Neural cell (in vitro differentiated cells): ENCODE data around the gene CDK12. TPM values are rescaled to one million over a fixed set of nuclear protein-coding genes. Genes with fewer than 3 reads are reported as not detected.

Experiments used
- H2AFZ ChIP-seq: fragments of 200-600, 300-800 bp; sonication (generic), shearing (Covaris generic); 2 replicates; pipeline ENCODE4 v1.6.0; 2014; ENCODE audit warnings: low read depth, mild to moderate bottlenecking, antibody characterized with exemption, low read length, moderate library complexity
- H3F3A ChIP-seq: fragments of 200-600 bp; shearing (Covaris generic); 2 replicates; pipeline ENCODE4 v1.6.1; 2016; ENCODE audit warnings: mild to moderate bottlenecking, moderate library complexity, mixed read lengths, antibody characterized with exemption, low read length; ENCODE audit not compliant: insufficient read depth, poor library complexity, severe bottlenecking
- H3K27ac ChIP-seq: fragments of 200-600, 300-800 bp; sonication (generic), shearing (Covaris generic); 2 replicates; pipeline ENCODE4 v1.5.1; 2014; ENCODE audit warnings: mild to moderate bottlenecking, low read length, moderate library complexity
- H3K27me3 ChIP-seq: fragments of 300-800, 200-600 bp; sonication (generic), shearing (Covaris generic); 2 replicates; pipeline ENCODE4 v1.6.0; 2014; ENCODE audit warnings: mild to moderate bottlenecking, low read depth, low read length, moderate library complexity; ENCODE audit not compliant: insufficient read depth
- H3K36me3 ChIP-seq: fragments of 300-800, 200-600 bp; sonication (generic), shearing (Covaris generic); 2 replicates; pipeline ENCODE4 v1.5.1; 2014; ENCODE audit warnings: mild to moderate bottlenecking, antibody characterized with exemption, low read length, moderate library complexity; ENCODE audit not compliant: insufficient read depth
- H3K4me2 ChIP-seq: fragments of 300-800, 200-600 bp; sonication (generic), shearing (Covaris generic); 2 replicates; pipeline ENCODE4 v1.6.0; 2014; ENCODE audit warnings: mild to moderate bottlenecking, low read length
- H3K4me3 ChIP-seq: fragments of 300-800, 200-600 bp; sonication (generic), shearing (Covaris generic); 2 replicates; pipeline ENCODE4 v1.5.1; 2014; ENCODE audit warnings: mild to moderate bottlenecking, low read length, moderate library complexity
- H3K79me2 ChIP-seq: fragments of 200-600 bp; shearing (Covaris generic); replicated peaks from 2 replicates; pipeline ENCODE4 v1.6.0; 2014; ENCODE audit warnings: mild to moderate bottlenecking, low read length, moderate library complexity; ENCODE audit not compliant: insufficient read depth
- H3K9ac ChIP-seq: fragments of 300-800, 200-600 bp; sonication (generic), shearing (Covaris generic); 2 replicates; pipeline ENCODE4 v1.6.1; 2016; ENCODE audit warnings: mild to moderate bottlenecking, low read length, mixed read lengths
- H3K9me2 ChIP-seq: fragments of 200-600 bp; shearing (Covaris generic); 2 replicates; pipeline ENCODE4 v1.6.1; 2016; ENCODE audit warnings: mild to moderate bottlenecking, low read length, mixed read lengths; ENCODE audit not compliant: insufficient read depth
- H3K9me3 ChIP-seq: fragments of 200-600, 300-800 bp; sonication (generic), shearing (Covaris generic); 2 replicates; pipeline ENCODE4 v1.6.1; 2016; ENCODE audit warnings: mild to moderate bottlenecking, mixed run types, low read length, moderate library complexity, mixed read lengths
- H4K20me1 ChIP-seq: fragments of 200-600 bp; shearing (Covaris generic); 2 replicates; pipeline ENCODE4 v1.6.1; 2016; ENCODE audit warnings: mild to moderate bottlenecking, mixed run types; ENCODE audit not compliant: insufficient read depth
- EP300 ChIP-seq: fragments of 450-650 bp; conservative IDR thresholded peaks from 2 replicates; pipeline ENCODE4 v1.6.1; 2014; ENCODE audit warnings: antibody characterized with exemption, mild to moderate bottlenecking, moderate library complexity; ENCODE audit not compliant: poor library complexity, severe bottlenecking
- EZH2 ChIP-seq: fragments of 200-600, 300-800 bp; shearing (Covaris generic), sonication (generic); IDR thresholded peaks from 2 replicates; pipeline ENCODE4 v1.6.1; 2014; ENCODE audit warnings: antibody characterized with exemption, low read length, borderline replicate concordance, mild to moderate bottlenecking; ENCODE audit not compliant: insufficient read depth, poor library complexity, severe bottlenecking
- MXI1 ChIP-seq: fragments of 450-650 bp; conservative IDR thresholded peaks from 2 replicates; pipeline ENCODE4 v1.6.1; 2014; ENCODE audit warnings: antibody characterized with exemption, mild to moderate bottlenecking; ENCODE audit not compliant: poor library complexity, severe bottlenecking
- POLR2AphosphoS5 ChIP-seq: IDR thresholded peaks from 2 replicates; pipeline ENCODE4 v1.6.1; 2012
- RAD21 ChIP-seq: fragments of 450-650 bp; conservative IDR thresholded peaks from 2 replicates; pipeline ENCODE4 v1.6.1; 2014; ENCODE audit warnings: antibody characterized with exemption, mild to moderate bottlenecking, moderate library complexity
- SMC3 ChIP-seq: fragments of 450-650 bp; conservative IDR thresholded peaks from 2 replicates; pipeline ENCODE4 v1.6.1; 2014; ENCODE audit warnings: antibody characterized with exemption, mild to moderate bottlenecking, moderate library complexity; ENCODE audit not compliant: poor library complexity
- TAF1 ChIP-seq: IDR thresholded peaks from 2 replicates; pipeline ENCODE4 v1.6.1; 2012; ENCODE audit warnings: low read depth
- polyA plus RNA-seq: library from polyadenylated mRNA; depleted of rRNA; stranded (reverse); fragments of >200 nt; gene quantifications from 2 replicates; pipeline ENCODE4 v1.2.3, GENCODE V29; 2014
- TF ChIP-seq, protein P1 (sequence below): fragments of 450-650 bp; IDR thresholded peaks from 2 replicates; pipeline ENCODE4 v1.5.1; 2014; ENCODE audit warnings: antibody characterized with exemption, mild to moderate bottlenecking, moderate library complexity; ENCODE audit not compliant: poor library complexity, severe bottlenecking
- TF ChIP-seq, protein P2 (sequence below): IDR thresholded peaks from 2 replicates; pipeline ENCODE4 v1.6.1; 2012; ENCODE audit warnings: borderline replicate concordance

Gene CDK12
- polyA plus RNA-seq, 1 donor from 2014 or later, result 10.4 TPM

DNA sequence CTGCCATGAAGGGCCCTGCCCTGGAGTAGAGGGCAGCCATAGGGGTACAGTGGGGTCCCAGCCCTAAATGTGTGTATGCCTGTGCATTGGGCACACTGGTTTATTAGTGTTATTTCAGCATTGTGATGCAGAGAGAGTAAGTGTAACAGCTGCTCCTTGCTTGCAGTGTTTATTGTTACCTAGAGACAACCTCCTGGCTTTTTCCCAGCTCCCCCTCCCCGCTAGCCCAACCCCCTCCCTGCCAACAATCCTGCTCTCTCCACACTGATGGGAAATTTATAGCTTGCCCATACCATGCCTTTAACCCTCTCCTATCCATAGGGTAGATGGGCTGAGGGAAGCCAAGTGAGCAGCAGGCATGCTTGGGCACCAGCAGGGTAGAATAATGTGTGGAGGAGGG lies 95.1 kb downstream of the CDK12 start:
- no peaks in the 10 kb centered on the region for H3K27me3 ChIP-seq
- H3K9me3 ChIP-seq, result no peaks in the 10 kb centered on the region
- no peaks in the 10 kb centered on the region for H4K20me1 ChIP-seq
- H3K79me2 ChIP-seq, result no peaks in the 10 kb centered on the region
- no peak overlapping the region for H3K4me2 ChIP-seq
- no peak overlapping the region for H3K9ac ChIP-seq
- H3F3A ChIP-seq, result no peaks in the 10 kb centered on the region
- no peak overlapping the region for H2AFZ ChIP-seq
- H3K27ac ChIP-seq, result no peak overlapping the region
- H3K4me3 ChIP-seq, result no peak overlapping the region
- no peaks in the 10 kb centered on the region for H3K9me2 ChIP-seq
- no peaks in the 10 kb centered on the region for H3K36me3 ChIP-seq
- TF ChIP-seq EZH2, result no peak

DNA sequence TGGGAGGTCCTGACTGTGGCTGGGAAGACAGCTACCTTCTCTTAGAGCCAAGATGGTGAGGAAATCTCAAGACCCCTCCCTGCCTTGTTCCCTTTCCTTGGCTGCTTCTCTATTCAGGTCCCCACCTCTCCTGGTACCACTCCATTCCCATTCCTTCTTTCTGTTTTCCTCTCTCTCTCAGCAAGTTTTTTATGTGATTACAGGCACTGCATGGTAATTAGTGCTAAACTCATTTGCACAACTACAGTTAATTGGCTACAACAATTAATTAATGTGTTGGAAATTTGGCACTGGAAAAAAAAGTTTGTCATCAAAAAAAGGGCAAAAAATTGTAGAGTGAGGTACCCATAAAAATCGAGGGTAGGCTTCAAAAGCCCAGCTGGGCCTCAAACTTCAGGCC lies 101.1 kb downstream of the CDK12 start:
- no peaks in the 10 kb centered on the region for H3K9me2 ChIP-seq
- H3K4me2 ChIP-seq, result no peak overlapping the region
- no peak overlapping the region for H3K27ac ChIP-seq
- H3K4me3 ChIP-seq, result no peak overlapping the region
- no peaks in the 10 kb centered on the region for H3K9me3 ChIP-seq
- no peaks in the 10 kb centered on the region for H3K79me2 ChIP-seq
- H3K9ac ChIP-seq, result no peak overlapping the region
- TF ChIP-seq POLR2AphosphoS5 (no peak), EZH2 (no peak), EP300 (no peak), SMC3 (no peak), TAF1 (no peak), MXI1 (no peak), RAD21 (no peak)
- TF ChIP-seq, protein P1, sequence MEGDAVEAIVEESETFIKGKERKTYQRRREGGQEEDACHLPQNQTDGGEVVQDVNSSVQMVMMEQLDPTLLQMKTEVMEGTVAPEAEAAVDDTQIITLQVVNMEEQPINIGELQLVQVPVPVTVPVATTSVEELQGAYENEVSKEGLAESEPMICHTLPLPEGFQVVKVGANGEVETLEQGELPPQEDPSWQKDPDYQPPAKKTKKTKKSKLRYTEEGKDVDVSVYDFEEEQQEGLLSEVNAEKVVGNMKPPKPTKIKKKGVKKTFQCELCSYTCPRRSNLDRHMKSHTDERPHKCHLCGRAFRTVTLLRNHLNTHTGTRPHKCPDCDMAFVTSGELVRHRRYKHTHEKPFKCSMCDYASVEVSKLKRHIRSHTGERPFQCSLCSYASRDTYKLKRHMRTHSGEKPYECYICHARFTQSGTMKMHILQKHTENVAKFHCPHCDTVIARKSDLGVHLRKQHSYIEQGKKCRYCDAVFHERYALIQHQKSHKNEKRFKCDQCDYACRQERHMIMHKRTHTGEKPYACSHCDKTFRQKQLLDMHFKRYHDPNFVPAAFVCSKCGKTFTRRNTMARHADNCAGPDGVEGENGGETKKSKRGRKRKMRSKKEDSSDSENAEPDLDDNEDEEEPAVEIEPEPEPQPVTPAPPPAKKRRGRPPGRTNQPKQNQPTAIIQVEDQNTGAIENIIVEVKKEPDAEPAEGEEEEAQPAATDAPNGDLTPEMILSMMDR, result no peak
- TF ChIP-seq, protein P2, sequence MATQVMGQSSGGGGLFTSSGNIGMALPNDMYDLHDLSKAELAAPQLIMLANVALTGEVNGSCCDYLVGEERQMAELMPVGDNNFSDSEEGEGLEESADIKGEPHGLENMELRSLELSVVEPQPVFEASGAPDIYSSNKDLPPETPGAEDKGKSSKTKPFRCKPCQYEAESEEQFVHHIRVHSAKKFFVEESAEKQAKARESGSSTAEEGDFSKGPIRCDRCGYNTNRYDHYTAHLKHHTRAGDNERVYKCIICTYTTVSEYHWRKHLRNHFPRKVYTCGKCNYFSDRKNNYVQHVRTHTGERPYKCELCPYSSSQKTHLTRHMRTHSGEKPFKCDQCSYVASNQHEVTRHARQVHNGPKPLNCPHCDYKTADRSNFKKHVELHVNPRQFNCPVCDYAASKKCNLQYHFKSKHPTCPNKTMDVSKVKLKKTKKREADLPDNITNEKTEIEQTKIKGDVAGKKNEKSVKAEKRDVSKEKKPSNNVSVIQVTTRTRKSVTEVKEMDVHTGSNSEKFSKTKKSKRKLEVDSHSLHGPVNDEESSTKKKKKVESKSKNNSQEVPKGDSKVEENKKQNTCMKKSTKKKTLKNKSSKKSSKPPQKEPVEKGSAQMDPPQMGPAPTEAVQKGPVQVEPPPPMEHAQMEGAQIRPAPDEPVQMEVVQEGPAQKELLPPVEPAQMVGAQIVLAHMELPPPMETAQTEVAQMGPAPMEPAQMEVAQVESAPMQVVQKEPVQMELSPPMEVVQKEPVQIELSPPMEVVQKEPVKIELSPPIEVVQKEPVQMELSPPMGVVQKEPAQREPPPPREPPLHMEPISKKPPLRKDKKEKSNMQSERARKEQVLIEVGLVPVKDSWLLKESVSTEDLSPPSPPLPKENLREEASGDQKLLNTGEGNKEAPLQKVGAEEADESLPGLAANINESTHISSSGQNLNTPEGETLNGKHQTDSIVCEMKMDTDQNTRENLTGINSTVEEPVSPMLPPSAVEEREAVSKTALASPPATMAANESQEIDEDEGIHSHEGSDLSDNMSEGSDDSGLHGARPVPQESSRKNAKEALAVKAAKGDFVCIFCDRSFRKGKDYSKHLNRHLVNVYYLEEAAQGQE, result no peak
- H3F3A ChIP-seq, result no peaks in the 10 kb centered on the region
- no peaks in the 10 kb centered on the region for H4K20me1 ChIP-seq
- no peaks in the 10 kb centered on the region for H3K36me3 ChIP-seq
- H3K27me3 ChIP-seq, result no peaks in the 10 kb centered on the region
- H2AFZ ChIP-seq, result no peak overlapping the region

- H3K9me3 ChIP-seq, result no peaks in the 10 kb centered on the region
- H3K27me3 ChIP-seq, result no peaks in the 10 kb centered on the region
- H3K36me3 ChIP-seq, result no peaks in the 10 kb centered on the region
- no peaks in the 10 kb centered on the region for H3K79me2 ChIP-seq
- H3K4me3 ChIP-seq, result peak overlapping the region; percentile 40
- no peaks in the 10 kb centered on the region for H3K9me2 ChIP-seq
- TF ChIP-seq EP300 (no peak), EZH2 (no peak), MXI1 (no peak), TAF1 (no peak), RAD21 (no peak), POLR2AphosphoS5 (no peak), SMC3 (no peak)
- TF ChIP-seq, protein P1, result no peak
- TF ChIP-seq, protein P2, result no peak
- H2AFZ ChIP-seq, result no peak overlapping the region
- H4K20me1 ChIP-seq, result no peaks in the 10 kb centered on the region
- H3K4me2 ChIP-seq, result no peak overlapping the region
- no peak overlapping the region for H3K9ac ChIP-seq
- H3F3A ChIP-seq, result no peaks in the 10 kb centered on the region
- H3K27ac ChIP-seq, result no peak overlapping the region
These were observed 101.7 kb downstream of the CDK12 start for GRCh38 chr17:39562976-39563375.
